Upper lobe of left lung (tissue), 6 donors: Measurements from ENCODE around the gene NKIRAS1. TPM values are rescaled to one million over a fixed set of nuclear protein-coding genes. Genes with fewer than 3 reads are reported as not detected.
A peak's percentile ranks its signal among the peaks of the same experiment; 100 is the strongest.

ENCODE experiments used
- ATAC-seq, 2 donors: fragments of 200-7000 bp; cut with Tn5 transposase; one replicate each; pipeline ENCODE4 v1.9.1; 2022; ENCODE audit warnings: mild to moderate bottlenecking in 2 of 2, moderate library complexity in 2 of 2; ENCODE audit not compliant: low FRiP score in 2 of 2
- DNase-seq, 2 donors: peaks; one replicate each; pipeline ENCODE4 v3.0.0-alpha.2; 2019 to 2020
- H3K27ac ChIP-seq, 4 donors: fragments of 200-600 bp; sonication (generic); one replicate each; pipeline ENCODE4 v1.5.1; 2016 to 2019
- H3K27me3 ChIP-seq, 4 donors: fragments of 200-600 bp; sonication (generic); one replicate each; pipeline ENCODE4 v1.5.1; 2017 to 2019
- H3K36me3 ChIP-seq, 4 donors: fragments of 200-600 bp; sonication (generic); one replicate each; pipeline ENCODE4 v1.5.1; 2016 to 2019
- H3K4me1 ChIP-seq, 4 donors: fragments of 200-600 bp; sonication (generic); one replicate each; pipeline ENCODE4 v1.5.1; 2018 to 2019
- H3K4me3 ChIP-seq, 4 donors: fragments of 200-600 bp; sonication (generic); one replicate each; pipeline ENCODE4 v1.5.1; 2017 to 2019; ENCODE audit warnings: mild to moderate bottlenecking in 2 of 4, moderate library complexity in 1 of 4
- H3K9me3 ChIP-seq, 4 donors: fragments of 200-600 bp; sonication (generic); one replicate each; pipeline ENCODE4 v1.5.1; 2018 to 2019
- EP300 ChIP-seq, 4 donors: sonication (generic); formaldehyde crosslinking; IDR thresholded peaks; one replicate each; pipeline ENCODE4 v1.5.1; 2017; ENCODE audit warnings: antibody characterized with exemption in 4 of 4, control low read depth in 2 of 4
- POLR2A ChIP-seq, 4 donors: fragments of 450-650 bp; IDR thresholded peaks; one replicate each; pipeline ENCODE4 v1.5.1; 2016 to 2017; ENCODE audit warnings: antibody characterized with exemption in 4 of 4, mild to moderate bottlenecking in 2 of 4
- POLR2AphosphoS5 ChIP-seq, 2 donors: sonication (generic); formaldehyde crosslinking; IDR thresholded peaks; one replicate each; pipeline ENCODE4 v1.5.1; 2017; ENCODE audit warnings: antibody characterized with exemption in 2 of 2
- WGBS, 2 donors: methylation state at CpG; one replicate each; pipeline ENCODE4 v1.1.5; 2017 to 2018; 5-methylcytosine and 5-hydroxymethylcytosine counted together
- total RNA-seq, 6 donors: library from RNA; depleted of rRNA in 4 of 6; stranded (reverse); fragments of >200 nt in 4 of 6; gene quantifications; one replicate each; pipeline versions ENCODE4 v1.1.0 to v1.2.1, GENCODE V29; 2016 to 2021
- TF ChIP-seq, protein P1 (sequence below), 6 experiments: fragments of 450-650 bp in 4 of 6; fragments of 200-600 bp in 2 of 6; sonication (generic) in 2 of 6; IDR thresholded peaks; one replicate each; pipeline ENCODE4 v1.5.1; 2016 to 2019; ENCODE audit warnings: antibody characterized with exemption in 6 of 6
- donor health status: DM: no; HTN: no; CAD: no; lungs with moderate emphysema.
- donor health status: DM: no; HTN: yes; CAD: no; lungs with severe emphysema.

NKIRAS1 gene
- total RNA-seq, 6 donors from 2014 or later, result 3.1 to 18.0 (median 9.1) TPM

DNA sequence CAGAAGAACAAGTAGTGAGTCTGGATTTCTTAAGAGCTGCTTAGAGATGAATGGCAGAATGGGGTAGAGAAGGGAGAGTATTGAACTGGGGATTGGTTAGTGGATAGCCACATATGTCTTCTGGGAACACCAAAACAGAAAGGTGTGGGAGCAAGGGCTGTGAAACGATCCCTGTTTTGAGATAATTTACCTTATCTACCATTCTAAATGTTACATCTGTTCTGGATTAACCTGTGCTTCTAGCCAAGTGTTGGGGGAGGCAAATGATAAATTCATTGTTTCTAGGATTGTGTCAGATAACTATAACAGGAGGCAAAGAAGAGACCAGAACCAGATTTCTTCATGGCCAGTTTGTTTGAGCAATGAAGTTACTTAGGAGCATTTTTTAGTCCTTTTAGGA lies 36.7 kb upstream of the NKIRAS1 start:
- ATAC-seq (no peak), DNase-seq (no peak)
- Histone ChIP-seq H3K36me3 (peaks cover 0 to 13% (median 0%) of the 10 kb centered on the region in 4 donors), H3K27ac (no peak overlapping the region), H3K9me3 (no peaks in the 10 kb centered on the region), H3K4me1 (peaks cover 23 to 52% (median 38%) of the 10 kb centered on the region in 4 donors), H3K4me3 (no peak overlapping the region), H3K27me3 (no peaks in the 10 kb centered on the region)
- no peak for TF ChIP-seq POLR2A (IDR thresholded peaks at IDR 0.05)
- TF ChIP-seq POLR2AphosphoS5 (IDR thresholded peaks at IDR 0.05), result no peak
- TF ChIP-seq EP300 (IDR thresholded peaks at IDR 0.05), result no peak
- TF ChIP-seq, protein P1, sequence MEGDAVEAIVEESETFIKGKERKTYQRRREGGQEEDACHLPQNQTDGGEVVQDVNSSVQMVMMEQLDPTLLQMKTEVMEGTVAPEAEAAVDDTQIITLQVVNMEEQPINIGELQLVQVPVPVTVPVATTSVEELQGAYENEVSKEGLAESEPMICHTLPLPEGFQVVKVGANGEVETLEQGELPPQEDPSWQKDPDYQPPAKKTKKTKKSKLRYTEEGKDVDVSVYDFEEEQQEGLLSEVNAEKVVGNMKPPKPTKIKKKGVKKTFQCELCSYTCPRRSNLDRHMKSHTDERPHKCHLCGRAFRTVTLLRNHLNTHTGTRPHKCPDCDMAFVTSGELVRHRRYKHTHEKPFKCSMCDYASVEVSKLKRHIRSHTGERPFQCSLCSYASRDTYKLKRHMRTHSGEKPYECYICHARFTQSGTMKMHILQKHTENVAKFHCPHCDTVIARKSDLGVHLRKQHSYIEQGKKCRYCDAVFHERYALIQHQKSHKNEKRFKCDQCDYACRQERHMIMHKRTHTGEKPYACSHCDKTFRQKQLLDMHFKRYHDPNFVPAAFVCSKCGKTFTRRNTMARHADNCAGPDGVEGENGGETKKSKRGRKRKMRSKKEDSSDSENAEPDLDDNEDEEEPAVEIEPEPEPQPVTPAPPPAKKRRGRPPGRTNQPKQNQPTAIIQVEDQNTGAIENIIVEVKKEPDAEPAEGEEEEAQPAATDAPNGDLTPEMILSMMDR (IDR thresholded peaks at IDR 0.05), result no peak
- 55 to 75% methylated on average over 1 of the region's 1 CpG for WGBS, 2 donors

DNA sequence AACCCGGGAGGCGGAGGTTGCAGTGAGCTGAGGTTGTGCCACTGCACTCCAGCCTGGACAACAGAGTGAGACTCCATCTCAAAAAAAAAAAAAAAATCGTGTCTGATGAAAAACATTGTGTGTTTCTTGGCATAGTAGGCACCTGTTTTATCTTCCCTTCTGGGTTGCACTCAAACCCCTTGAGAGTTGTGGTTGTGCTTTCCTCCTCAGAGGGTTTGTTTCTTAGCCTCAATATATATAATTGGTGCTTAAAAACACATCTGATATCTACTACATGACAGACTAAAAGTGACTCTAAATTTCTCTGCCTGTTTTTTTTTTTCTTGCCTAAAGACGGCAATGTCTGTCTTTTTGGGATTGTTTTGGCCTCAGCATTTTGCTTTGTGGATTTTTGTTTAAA lies 35.9 kb upstream of the NKIRAS1 start:
- H3K4me1 ChIP-seq, result peaks cover 25 to 61% (median 44%) of the 10 kb centered on the region in 4 donors
- no peak for TF ChIP-seq EP300 (IDR thresholded peaks at IDR 0.05)
- no peak for TF ChIP-seq POLR2AphosphoS5 (IDR thresholded peaks at IDR 0.05)
- TF ChIP-seq, protein P1 (IDR thresholded peaks at IDR 0.05), result no peak
- no peak for TF ChIP-seq POLR2A (IDR thresholded peaks at IDR 0.05)
- DNase-seq, result no peak
- H3K4me3 ChIP-seq, result no peak overlapping the region
- ATAC-seq, result no peak
- 81 to 88% methylated on average over 4 of the region's 4 CpGs for WGBS, 2 donors
- H3K27me3 ChIP-seq, result no peaks in the 10 kb centered on the region
- peaks cover 0 to 13% (median 0%) of the 10 kb centered on the region in 4 donors for H3K36me3 ChIP-seq
- no peaks in the 10 kb centered on the region for H3K9me3 ChIP-seq
- no peak overlapping the region for H3K27ac ChIP-seq

DNA sequence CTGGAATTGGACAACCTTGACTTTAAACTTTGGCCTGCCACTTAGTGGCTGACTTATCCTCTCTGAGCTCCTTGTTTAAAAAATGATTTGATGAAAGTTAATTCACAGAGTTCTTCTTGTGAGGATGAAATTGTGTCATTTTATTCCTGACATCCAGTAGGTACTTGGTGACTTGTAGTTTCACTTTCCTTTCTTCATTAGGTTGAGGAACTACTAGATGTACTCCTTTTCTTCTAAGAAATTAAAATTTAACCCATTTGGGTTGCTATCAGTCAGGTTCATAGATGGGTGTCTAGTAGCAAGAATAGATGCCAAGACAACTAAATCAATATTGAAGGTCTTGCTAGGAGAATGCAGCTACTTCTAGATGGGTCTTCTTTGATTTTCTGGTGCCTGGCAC lies 33.5 kb upstream of the NKIRAS1 start:
- Histone ChIP-seq H3K4me3 (peak overlapping the region in 1 of 4 donors; percentile 22), H3K36me3 (peaks cover 0 to 6% (median 0%) of the 10 kb centered on the region in 4 donors), H3K9me3 (no peaks in the 10 kb centered on the region), H3K4me1 (peaks cover 32 to 75% (median 55%) of the 10 kb centered on the region in 4 donors), H3K27ac (peak overlapping the region in 3 of 4 donors; percentile 46 to 64 (median 58)), H3K27me3 (no peaks in the 10 kb centered on the region)
- TF ChIP-seq POLR2AphosphoS5 (IDR thresholded peaks at IDR 0.05), result no peak
- no peak for TF ChIP-seq POLR2A (IDR thresholded peaks at IDR 0.05)
- no peak for TF ChIP-seq EP300 (IDR thresholded peaks at IDR 0.05)
- TF ChIP-seq, protein P1 (IDR thresholded peaks at IDR 0.05), result no peak
- ATAC-seq (no peak), DNase-seq (no peak)

DNA sequence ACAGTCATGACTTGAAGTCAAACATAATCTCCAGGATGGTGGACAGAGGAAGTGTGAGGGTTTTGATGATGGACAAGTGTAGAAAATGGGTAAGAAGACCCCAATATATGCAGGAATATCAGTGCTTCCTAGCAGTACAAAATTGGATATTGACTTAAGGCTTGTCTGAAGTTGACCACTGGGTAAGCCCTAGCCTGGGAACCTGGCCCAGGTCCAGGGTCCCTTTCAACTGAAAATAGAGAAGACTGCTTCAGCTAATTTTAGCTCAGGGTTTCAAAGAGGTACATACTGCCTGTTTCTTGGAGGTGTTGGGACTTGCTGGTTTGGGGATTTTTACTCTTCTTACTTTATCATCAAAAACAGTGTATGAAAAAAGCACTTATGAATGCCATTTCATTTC lies 33.0 kb upstream of the NKIRAS1 start:
- ATAC-seq (no peak), DNase-seq (peak in 1 of 2 donors; percentile 75)
- H3K36me3 ChIP-seq, result peaks cover 0 to 4% (median 0%) of the 10 kb centered on the region in 4 donors
- H3K27ac ChIP-seq, result peak overlapping the region in 3 of 4 donors; percentile 46 to 64 (median 58)
- H3K4me3 ChIP-seq, result peak overlapping the region in 1 of 4 donors; percentile 22
- no peaks in the 10 kb centered on the region for H3K27me3 ChIP-seq
- peaks cover 32 to 75% (median 54%) of the 10 kb centered on the region in 4 donors for H3K4me1 ChIP-seq
- TF ChIP-seq POLR2A (IDR thresholded peaks at IDR 0.05) (no peak), POLR2AphosphoS5 (IDR thresholded peaks at IDR 0.05) (no peak), EP300 (IDR thresholded peaks at IDR 0.05) (no peak)
- TF ChIP-seq, protein P1 (IDR thresholded peaks at IDR 0.05), result no peak
- no peaks in the 10 kb centered on the region for H3K9me3 ChIP-seq

DNA sequence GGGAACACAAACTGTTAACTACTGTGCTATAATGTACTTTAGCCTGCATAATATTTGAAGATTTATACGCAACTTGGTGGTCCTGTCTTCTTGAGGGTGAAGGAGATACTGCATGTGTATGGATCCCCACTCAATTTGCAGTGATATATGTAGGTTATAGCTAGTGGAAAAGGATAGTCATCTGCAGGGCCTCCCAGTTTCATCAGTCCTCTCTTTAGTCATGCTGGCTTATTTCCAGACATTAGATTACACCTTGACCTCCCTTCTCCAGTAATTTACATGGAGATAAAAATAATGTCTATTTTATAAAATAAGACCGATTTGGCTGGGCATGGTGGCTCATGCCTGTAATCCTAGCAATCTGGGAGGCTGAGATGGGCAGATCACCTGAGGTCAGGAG lies 32.0 kb upstream of the NKIRAS1 start:
- Histone ChIP-seq H3K27me3 (no peaks in the 10 kb centered on the region), H3K4me1 (peaks cover 39 to 66% (median 53%) of the 10 kb centered on the region in 4 donors), H3K4me3 (no peak overlapping the region), H3K27ac (peak overlapping the region in 1 of 4 donors; percentile 64), H3K36me3 (no peaks in the 10 kb centered on the region), H3K9me3 (no peaks in the 10 kb centered on the region)
- no peak for DNase-seq
- TF ChIP-seq POLR2AphosphoS5 (IDR thresholded peaks at IDR 0.05) (no peak), POLR2A (IDR thresholded peaks at IDR 0.05) (no peak), EP300 (IDR thresholded peaks at IDR 0.05) (no peak)
- TF ChIP-seq, protein P1 (IDR thresholded peaks at IDR 0.05), result no peak
- 81 to 100% methylated on average over 2 of the region's 2 CpGs for WGBS, 2 donors
- no peak for ATAC-seq
